DMS153 treated with DMSO at 0.1 percent for 48 hours (cell line): ENCODE measurements around the gene VAMP3.

ENCODE experiments used
- DNase-seq: peaks from one replicate; lab custom pipeline; 2025; ENCODE audit not compliant: unreplicated experiment; lab: John Stamatoyannopoulos, UW

The VAMP3 gene

GRCh38 chr1:7810395-7810794 lies 39.3 kb downstream of the VAMP3 start:
- DNase-seq = no peak

- no peak for DNase-seq
Measured at GRCh38 chr1:7811476-7811875, 40.4 kb downstream of the VAMP3 start.

GRCh38 chr1:7813677-7814373 lies 42.7 kb downstream of the VAMP3 start:
- no peak for DNase-seq

- DNase-seq = no peak
Measured at GRCh38 chr1:7821282-7821681, 50.2 kb downstream of the VAMP3 start.

- DNase-seq = no peak
Measured at GRCh38 chr1:7824701-7825100, 53.6 kb downstream of the VAMP3 start.

GRCh38 chr1:7826363-7826762 lies 55.3 kb downstream of the VAMP3 start:
- no peak for DNase-seq

- no peak for DNase-seq
Measured at GRCh38 chr1:7827126-7827955, 56.2 kb downstream of the VAMP3 start.
